CD4-positive, alpha-beta T cell treated with Interleukin-17A for 1 hour (primary cell): ENCODE measurements around the gene THAP4.

ENCODE experiments used
- DNase-seq: peaks from one replicate; pipeline ENCODE4 v3.0.0-alpha.2; 2020

The THAP4 gene

DNA sequence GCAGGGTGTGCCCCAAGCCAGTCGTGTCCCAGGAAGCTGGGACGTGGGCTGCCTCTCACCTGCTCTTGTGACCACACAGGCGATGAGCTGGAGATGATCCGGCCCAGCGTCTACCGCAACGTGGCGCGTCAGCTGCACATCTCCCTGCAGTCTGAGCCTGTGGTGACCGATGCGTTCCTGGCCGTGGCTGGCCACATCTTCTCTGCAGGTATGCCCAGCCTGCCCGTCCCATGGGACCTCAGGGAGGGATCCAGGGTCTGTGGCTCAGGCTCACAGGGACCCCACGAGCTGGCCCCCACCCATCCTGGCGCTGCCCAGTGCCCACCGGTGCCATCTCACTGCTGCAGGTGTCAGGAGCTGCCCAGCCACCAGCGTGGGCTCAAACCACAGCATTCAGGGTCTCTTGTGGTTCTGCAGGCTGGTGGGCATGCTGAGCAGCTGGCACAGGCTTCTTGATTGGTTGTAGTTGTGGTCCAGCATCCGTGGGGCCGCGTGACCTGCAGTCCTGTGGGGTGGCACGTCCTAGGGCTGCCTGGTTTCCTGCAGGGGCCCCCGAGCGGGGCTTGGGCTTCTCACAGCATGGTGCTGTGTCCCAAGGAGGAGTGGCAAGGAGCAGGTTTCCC is 74.6 kb downstream of the THAP4 start:
- DNase-seq = no peak

DNA sequence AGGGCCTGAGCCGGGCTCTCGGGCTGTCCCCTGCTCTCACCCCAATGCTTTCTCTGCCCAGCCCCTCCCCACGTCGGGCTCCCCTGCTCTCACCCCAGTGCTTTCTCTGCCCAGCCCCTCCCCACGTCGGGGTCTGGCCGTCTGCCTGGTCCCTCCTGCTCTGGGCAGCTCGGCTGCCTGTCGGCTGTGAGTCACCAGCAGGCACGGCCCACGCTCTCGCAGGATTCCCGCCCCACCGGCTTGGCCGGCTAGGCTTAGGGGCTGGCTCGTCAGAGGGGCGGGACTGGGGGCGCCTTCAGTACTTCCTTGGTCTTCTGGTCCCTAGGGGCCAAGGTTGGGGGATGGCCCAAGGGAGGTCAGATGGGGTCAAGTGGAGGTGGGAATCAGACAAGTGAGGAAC is 75.1 kb downstream of the THAP4 start:
- no peak for DNase-seq

DNA sequence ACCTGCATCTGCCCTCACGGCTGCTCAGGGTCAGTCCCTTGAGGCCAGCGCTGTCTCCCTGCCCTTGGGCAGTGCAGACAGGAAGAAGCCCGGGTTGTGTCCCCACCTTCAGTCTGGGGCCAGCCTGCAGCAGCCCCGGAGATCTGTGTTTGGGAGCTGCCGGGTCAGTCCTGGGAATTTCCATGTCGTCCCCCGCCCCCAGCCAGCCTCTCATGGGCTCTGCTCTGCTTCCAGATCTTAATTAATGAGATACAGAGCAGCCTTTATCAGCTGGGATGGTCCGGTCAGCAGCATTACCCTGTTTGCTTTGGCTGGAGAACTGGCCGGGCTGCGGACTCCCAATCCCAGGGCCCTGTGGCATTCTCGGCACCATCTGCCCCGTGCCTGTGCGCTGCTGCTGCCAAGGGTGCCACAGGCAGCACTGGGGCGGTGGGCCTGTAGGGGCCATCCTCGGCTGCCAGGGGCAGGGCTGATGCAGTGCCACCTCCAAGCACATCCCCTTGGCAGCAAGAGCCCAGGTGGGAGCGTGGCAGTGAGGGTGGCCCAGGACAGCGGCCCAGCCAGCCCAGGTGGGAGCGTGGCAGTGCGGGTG is 76.0 kb downstream of the THAP4 start:
- no peak for DNase-seq

GRCh38 chr2:241560162-241560882 is 76.6 kb downstream of the THAP4 start:
- no peak for DNase-seq

GRCh38 chr2:241559323-241560161 is 77.4 kb downstream of the THAP4 start:
- DNase-seq = no peak

- DNase-seq = no peak
Measured at GRCh38 chr2:241558532-241559322, 78.2 kb downstream of the THAP4 start, which contains the start of gene BOK. BOK (plus strand) TSS chr2:241558745; CDS start chr2:241559484, 739 bp downstream.

DNA sequence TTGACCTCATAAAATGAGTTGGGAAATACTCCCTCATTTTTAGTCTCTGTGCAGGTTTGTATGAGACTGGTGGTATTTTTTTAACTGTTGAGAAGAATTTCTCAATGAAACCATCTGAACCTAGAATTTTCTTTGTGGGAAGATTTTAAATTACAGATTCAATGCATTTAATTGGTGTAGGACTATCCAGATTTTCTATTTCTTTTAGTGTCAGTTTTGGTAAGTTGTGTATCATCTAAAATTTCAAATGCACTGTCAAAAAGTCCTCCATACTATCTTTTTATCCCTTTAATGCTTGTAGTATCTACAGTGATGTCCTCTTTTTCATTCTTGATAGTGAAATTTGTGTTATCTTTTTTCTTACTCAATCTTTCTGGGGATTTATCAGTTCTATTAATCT is 80.2 kb downstream of the THAP4 start:
- no peak for DNase-seq

DNA sequence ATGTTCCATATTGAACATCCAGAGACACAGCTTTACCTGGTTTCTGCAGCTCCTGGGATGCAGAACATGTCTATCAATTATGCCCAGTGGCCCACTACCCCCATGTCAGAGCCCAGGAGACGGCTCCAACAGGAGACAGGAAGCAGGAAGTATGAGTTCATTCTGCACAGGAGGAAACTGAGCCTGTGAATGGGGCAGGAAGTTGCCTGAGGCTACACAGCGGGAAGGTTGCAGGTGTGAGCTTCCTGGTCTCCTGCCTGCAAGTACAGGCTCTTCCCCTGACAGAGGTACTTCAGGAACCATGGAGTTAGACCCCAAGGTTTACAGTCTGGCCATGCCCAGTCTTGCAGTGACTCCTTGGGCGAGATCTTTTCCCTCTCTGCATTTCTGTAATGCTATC is 81.2 kb downstream of the THAP4 start:
- no peak for DNase-seq

DNA sequence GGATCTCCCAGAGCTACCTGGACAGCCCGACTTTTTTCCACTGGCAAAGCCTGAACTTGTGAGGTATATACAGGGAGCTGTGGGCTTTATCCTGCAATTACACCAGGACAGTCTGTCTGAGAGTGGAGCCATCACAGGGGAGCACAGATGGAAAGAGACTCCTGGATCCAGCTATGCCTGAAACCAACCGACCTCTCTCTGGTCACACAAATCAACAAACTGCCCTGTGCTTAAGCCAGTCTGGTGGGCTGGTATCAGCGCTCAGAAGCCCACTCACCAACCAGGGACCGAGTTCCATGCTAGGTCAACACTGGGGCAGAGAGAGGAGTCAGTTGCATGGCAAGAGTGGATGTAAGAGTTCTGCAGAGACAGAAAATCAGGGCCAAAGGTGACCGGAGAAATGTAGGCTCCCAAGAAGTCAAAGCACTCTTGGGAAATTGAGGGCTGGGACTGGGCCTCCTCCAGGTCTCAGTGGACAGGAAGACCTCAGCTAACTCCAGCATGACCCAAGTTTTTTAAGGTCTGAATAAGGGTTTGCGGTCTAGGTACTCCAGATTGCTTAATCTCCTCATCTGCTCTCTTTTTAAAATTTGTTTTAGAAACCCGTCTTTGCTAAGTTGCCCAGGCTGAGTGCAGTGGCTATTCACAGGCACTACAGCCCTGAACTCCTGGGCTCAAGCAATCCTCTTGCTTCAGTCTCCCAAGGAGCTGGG is 82.2 kb downstream of the THAP4 start:
- no peak for DNase-seq

GRCh38 chr2:241553981-241554380 is 83.0 kb downstream of the THAP4 start:
- DNase-seq = no peak

- DNase-seq = no peak
Measured at GRCh38 chr2:241553512-241553830, 83.5 kb downstream of the THAP4 start.

DNA sequence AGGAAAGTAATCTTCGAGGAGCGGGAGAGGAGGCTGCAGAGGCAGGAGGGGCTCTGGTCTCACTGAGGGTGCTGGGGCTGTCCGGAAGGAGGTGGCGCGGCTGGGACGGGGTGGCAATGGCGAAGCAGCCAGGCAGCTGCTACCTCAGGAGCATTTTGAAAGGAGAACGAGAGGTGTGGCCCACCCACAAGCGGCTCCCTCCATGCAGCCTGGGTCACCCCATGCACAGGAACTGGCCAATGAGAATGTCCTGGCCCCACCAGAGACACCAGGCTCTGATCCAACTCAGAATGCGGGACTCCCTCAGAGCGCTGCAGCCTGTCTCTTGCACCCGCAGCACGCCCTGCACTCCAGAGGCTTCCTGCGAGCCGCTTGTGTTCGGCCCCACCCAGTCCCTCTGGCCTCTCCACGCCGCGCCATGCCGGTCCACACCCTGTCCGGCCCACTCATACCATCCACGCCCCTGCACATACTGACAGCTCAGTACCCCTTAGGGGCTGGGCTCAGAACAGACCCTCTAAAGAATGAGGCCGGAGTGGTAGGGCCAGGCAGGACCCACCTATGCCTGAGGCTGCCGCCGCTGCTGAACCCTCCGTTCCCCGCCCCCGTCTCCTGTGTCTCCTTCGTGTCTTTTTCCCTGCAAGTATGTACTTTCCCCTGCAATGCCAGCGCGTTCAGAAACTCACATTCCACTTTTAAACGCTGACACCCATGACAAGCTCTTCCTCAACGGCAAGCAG is 84.8 kb downstream of the THAP4 start:
- DNase-seq = no peak

DNA sequence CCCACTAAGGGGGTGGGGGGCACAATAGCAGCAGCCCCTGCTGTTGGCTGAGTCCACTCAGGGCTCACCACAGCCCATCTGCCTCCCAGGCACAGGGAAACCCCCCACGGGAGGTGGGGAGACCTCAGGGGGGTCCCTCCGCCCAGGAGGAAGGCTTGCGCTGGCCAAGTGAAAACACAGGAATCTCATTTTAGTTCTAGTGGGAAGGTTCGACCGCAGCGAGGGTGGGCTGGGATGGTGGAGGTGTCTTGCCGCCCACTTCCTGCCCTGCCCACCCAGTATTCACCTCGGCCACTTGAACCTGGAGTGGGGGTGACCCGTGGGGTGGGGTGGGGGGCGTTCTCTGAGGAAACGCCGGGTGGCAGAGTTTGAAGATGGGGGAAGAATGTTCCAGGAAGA is 85.4 kb downstream of the THAP4 start:
- DNase-seq = no peak

- DNase-seq = no peak
Measured at GRCh38 chr2:241550616-241551580, 86.1 kb downstream of the THAP4 start.

GRCh38 chr2:241548451-241548835 is 88.5 kb downstream of the THAP4 start:
- no peak for DNase-seq

DNA sequence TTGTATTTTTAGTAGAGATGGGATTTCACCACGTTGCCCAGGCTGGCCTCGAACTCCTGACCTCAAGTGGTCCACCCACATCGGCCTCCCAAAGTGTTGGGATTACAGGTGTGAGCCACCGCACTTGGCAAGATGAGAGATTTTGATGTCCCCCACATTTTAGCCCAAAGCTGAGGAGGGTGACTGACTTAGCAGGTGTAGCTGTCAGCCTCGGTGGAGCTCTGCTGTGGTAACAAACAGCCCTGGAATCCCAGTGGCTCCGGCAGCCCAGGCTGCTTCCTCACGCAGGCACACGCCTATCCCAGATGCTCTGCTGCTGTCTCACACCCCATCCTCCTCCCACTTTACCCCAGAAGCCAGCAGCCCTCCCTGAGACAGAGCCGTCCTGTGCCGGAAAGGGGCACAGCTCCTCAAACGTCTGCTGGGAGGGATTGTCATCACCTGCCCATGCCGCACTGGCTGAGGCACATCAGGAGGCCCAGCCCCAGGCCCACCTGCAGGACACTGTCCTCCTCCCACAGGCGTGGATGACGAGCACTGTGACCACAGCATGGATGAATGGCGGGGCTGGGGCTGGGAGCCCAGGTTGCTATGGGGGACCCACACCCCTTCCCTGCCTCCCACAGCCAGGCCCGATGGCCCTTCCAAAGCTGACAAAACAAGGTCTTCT is 89.0 kb downstream of the THAP4 start:
- DNase-seq = no peak

DNA sequence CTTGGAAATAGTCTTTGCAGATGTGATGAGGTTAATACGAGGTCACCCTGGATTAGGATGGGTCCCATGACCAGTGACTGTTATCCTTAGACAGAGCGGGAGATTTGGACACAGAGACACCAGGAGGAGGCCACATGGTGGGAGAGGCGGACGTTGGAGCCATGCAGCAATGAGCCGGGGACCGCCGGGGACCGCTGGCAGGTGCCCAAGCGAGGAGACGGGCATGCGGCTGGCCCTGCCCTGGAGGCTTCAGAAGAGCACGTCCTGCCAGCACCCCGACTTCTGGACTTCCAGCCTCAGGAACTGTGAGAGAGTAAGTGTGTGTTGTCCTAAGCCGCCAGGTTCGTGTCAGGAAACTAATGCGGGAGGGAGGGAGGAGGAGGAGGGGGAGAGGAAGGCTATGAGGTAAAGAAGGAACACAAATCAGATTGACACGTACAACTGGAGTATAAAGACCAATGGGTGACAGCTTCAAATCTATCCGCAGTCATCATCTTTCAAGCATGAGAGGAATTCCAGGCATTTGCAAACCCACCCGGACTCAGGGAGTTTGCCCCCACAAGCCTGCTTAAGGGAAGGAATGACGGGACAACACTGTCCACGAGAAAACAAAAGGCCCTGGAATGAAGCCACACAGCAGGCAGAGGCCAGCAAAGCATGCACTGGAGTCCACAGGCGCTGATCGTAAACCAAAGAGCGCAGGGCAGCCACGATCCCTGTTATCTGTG is 90.0 kb downstream of the THAP4 start:
- DNase-seq = no peak

DNA sequence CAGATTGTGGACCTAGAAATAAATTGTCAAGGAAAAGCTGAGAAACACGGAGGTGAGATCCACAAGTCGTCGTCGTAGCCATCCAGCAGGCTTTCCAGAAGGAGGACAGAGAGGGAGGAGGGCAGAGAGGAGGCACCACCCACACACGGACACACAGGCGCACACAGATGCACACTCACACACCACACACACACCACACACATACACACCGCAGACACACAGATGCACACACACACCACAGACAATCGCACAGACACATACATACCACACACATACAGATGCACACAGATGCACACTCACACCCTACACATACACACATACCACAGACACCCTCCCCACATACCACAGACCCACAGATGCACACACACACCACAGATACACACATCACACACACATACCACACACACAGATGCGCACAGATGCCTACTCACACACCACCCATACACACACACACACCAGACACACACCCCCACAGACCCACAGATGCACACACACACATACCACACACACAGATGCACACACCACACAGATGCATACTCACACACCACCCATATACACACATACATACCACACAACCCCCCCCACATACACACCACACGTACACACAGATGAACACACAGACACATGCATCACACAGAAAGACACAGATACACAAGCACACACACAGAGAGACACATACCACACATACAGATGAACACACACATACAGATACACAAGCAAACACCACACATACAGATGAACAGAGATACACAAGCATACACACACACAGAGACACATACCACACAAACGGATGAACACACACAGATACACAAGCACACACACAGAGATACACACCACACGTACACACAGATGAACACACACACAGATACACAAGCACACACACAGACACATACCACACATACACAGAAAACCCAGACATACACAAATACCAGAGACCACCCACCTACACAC is 91.2 kb downstream of the THAP4 start:
- DNase-seq = no peak
